MM.1S (cell line): ENCODE results near the gene RIPOR3.

ENCODE experiments used
- DNase-seq: peaks from one replicate; pipeline ENCODE4 v3.0.0-alpha.2; 2015
- H2AFZ ChIP-seq: fragments of 300-600 bp; sonication (generic); 2 replicates; pipeline ENCODE4 v1.6.0; 2016; ENCODE audit warnings: antibody characterized with exemption, low read length
- H3F3A ChIP-seq: fragments of 300-600 bp; sonication (generic); 2 replicates; pipeline ENCODE4 v1.6.1; 2016; ENCODE audit warnings: mild to moderate bottlenecking, antibody characterized with exemption, low read length, moderate library complexity, mixed read lengths; ENCODE audit not compliant: insufficient read depth
- H3K27ac ChIP-seq: fragments of 300-600 bp; sonication (generic); 2 replicates; pipeline ENCODE4 v1.5.1; 2016; ENCODE audit warnings: mild to moderate bottlenecking, low read length
- H3K27me3 ChIP-seq: fragments of 300-600 bp; sonication (generic); replicated peaks from 2 replicates; pipeline ENCODE4 v1.6.0; 2016; ENCODE audit warnings: low read length; ENCODE audit not compliant: insufficient read depth
- H3K36me3 ChIP-seq: fragments of 300-600 bp; sonication (generic); replicated peaks from 2 replicates; pipeline ENCODE4 v1.6.1; 2016; ENCODE audit warnings: mild to moderate bottlenecking, low read length, mixed read lengths; ENCODE audit not compliant: insufficient read depth
- H3K4me1 ChIP-seq: fragments of 300-600 bp; sonication (generic); 2 replicates; pipeline ENCODE4 v1.6.1; 2016; ENCODE audit warnings: low read length, mixed read lengths
- H3K4me2 ChIP-seq: fragments of 300-600 bp; sonication (generic); 2 replicates; pipeline ENCODE4 v1.6.0; 2016; ENCODE audit warnings: low read depth, low read length
- H3K4me3 ChIP-seq: fragments of 300-600 bp; sonication (generic); 2 replicates; pipeline ENCODE4 v1.5.1; 2016; ENCODE audit warnings: low read length, mixed read lengths
- H3K79me2 ChIP-seq: fragments of 300-600 bp; sonication (generic); 2 replicates; pipeline ENCODE4 v1.6.1; 2016; ENCODE audit warnings: mixed run types, low read length, mixed read lengths
- H3K9ac ChIP-seq: fragments of 300-600 bp; sonication (generic); 2 replicates; pipeline ENCODE4 v1.6.1; 2016; ENCODE audit warnings: low read length, mixed read lengths
- H3K9me2 ChIP-seq: fragments of 300-600 bp; sonication (generic); replicated peaks from 2 replicates; pipeline ENCODE4 v1.6.1; 2016; ENCODE audit warnings: mild to moderate bottlenecking, low read length, mixed read lengths; ENCODE audit not compliant: insufficient read depth
- H3K9me3 ChIP-seq: fragments of 300-600 bp; sonication (generic); replicated peaks from 2 replicates; pipeline ENCODE4 v1.6.1; 2016; ENCODE audit warnings: mild to moderate bottlenecking, low read length, mixed read lengths; ENCODE audit not compliant: insufficient read depth
- H4K20me1 ChIP-seq: fragments of 300-600 bp; sonication (generic); 2 replicates; pipeline ENCODE4 v1.6.1; 2016; ENCODE audit warnings: mild to moderate bottlenecking, low read length, moderate library complexity, mixed read lengths; ENCODE audit not compliant: insufficient read depth
- EZH2 ChIP-seq: fragments of 300-600 bp; sonication (generic); optimal IDR thresholded peaks from 2 replicates; pipeline ENCODE3; 2017; ENCODE audit warnings: low read depth, mild to moderate bottlenecking, antibody characterized with exemption, low read length, mixed read lengths
- EZH2phosphoT487 ChIP-seq: fragments of 300-600 bp; sonication (generic); IDR thresholded peaks from 2 replicates; pipeline ENCODE4 v1.6.1; 2018; ENCODE audit warnings: antibody characterized with exemption, low read length
- TF ChIP-seq, protein P1 (sequence below): fragments of 300-600 bp; sonication (generic); IDR thresholded peaks from 2 replicates; pipeline ENCODE4 v1.5.1; 2016; ENCODE audit warnings: antibody characterized with exemption, low read length, mixed read lengths

The RIPOR3 gene

DNA sequence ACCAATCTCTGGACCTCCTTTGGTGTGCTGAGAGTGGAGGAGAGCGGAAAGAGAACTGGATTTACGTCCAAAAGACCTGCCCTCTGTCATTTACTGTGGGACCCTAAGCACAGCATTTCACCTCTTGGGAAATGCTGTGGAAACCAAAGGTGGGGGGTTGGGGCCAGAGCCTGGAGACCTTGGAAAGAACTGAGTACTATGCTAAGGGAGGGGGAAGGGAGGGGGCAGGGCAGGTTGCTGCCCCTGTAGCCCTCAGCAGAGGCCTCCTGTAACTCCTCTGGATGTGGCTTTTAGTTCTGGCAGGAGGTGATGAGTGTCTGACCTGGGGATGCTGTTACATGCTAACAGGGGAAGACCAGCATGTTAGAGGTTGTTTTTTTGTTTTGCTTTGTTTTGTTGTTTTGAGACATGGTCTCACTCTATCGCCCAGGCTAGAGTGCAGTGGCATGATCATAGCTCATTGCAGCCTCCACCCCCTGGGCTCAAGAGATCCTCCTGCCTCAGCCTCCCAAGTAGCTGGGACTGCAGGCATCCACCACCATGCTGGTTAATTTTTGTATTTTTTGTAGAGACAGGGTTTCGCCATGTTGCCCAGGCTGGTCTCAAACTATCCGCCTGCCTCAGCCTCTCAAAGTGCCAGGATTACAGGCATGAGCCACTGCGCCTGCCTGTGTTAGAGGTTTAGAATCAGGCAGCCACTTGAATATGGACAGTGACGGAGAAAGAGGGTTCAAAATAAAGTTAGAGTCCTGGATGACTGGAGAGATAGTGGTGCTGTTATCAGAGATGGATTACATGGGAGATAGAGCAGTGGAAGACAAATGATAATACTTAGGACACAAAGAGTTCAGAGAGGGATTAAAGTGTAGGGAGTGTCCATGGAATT is 21.7 kb upstream of the RIPOR3 start:
- H3K4me3 ChIP-seq = no peak overlapping the region
- no peaks in the 10 kb centered on the region for H3K4me1 ChIP-seq
- no peaks in the 10 kb centered on the region for H3F3A ChIP-seq
- no peaks in the 10 kb centered on the region for H3K79me2 ChIP-seq
- no peak for DNase-seq
- H3K27ac ChIP-seq = no peak overlapping the region
- H3K36me3 ChIP-seq = no peaks in the 10 kb centered on the region
- TF ChIP-seq EZH2 (no peak), EZH2phosphoT487 (no peak)
- TF ChIP-seq, protein P1, sequence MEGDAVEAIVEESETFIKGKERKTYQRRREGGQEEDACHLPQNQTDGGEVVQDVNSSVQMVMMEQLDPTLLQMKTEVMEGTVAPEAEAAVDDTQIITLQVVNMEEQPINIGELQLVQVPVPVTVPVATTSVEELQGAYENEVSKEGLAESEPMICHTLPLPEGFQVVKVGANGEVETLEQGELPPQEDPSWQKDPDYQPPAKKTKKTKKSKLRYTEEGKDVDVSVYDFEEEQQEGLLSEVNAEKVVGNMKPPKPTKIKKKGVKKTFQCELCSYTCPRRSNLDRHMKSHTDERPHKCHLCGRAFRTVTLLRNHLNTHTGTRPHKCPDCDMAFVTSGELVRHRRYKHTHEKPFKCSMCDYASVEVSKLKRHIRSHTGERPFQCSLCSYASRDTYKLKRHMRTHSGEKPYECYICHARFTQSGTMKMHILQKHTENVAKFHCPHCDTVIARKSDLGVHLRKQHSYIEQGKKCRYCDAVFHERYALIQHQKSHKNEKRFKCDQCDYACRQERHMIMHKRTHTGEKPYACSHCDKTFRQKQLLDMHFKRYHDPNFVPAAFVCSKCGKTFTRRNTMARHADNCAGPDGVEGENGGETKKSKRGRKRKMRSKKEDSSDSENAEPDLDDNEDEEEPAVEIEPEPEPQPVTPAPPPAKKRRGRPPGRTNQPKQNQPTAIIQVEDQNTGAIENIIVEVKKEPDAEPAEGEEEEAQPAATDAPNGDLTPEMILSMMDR = no peak
- H3K4me2 ChIP-seq = no peak overlapping the region
- no peaks in the 10 kb centered on the region for H3K9me3 ChIP-seq
- H3K27me3 ChIP-seq = no peaks in the 10 kb centered on the region
- H3K9ac ChIP-seq = no peak overlapping the region
- H3K9me2 ChIP-seq = no peaks in the 10 kb centered on the region
- no peak overlapping the region for H2AFZ ChIP-seq
- no peaks in the 10 kb centered on the region for H4K20me1 ChIP-seq

DNA sequence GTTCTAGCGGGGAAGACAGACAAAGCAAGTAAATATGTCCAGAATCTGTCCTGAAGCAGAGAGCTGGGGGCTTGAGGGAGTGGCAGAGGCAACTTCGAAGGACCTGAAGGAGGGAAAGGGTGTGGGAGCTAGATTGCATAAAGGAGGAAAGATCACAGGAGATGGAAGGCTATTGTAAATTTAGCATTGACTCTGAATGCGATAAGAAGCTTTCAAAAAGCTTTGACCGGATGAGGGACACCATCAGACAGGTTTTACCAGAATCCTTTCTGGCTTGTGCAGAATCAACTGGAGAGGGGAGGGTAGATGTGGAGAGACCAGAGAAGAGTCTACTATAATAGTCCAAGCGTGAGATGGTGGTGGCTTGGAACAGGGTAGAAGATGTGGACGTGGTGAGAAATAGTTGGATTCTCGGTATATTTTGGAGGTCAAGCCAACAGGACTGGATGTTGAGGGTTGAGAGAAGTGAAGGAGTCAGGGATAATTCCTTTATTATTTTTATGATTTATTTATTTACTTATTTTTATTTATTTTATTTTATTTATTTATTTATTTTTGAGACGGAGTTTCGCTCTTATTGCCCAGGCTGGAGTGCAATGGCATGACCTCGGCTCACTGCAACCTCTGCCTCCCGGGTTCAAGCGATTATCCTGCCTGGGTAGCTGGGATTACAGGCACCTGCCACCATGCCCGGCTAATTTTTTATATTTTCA is 19.9 kb upstream of the RIPOR3 start:
- no peak overlapping the region for H3K4me3 ChIP-seq
- no peak overlapping the region for H3K27ac ChIP-seq
- no peak for DNase-seq
- no peaks in the 10 kb centered on the region for H3K36me3 ChIP-seq
- H3K4me1 ChIP-seq = no peaks in the 10 kb centered on the region
- TF ChIP-seq EZH2 = no peak
- TF ChIP-seq, protein P1 = no peak
- no peak for TF ChIP-seq EZH2phosphoT487
- H3K9me2 ChIP-seq = no peaks in the 10 kb centered on the region
- H3K4me2 ChIP-seq = no peak overlapping the region
- no peaks in the 10 kb centered on the region for H3K79me2 ChIP-seq
- H3F3A ChIP-seq = no peaks in the 10 kb centered on the region
- H3K9me3 ChIP-seq = no peaks in the 10 kb centered on the region
- H3K9ac ChIP-seq = no peak overlapping the region
- no peaks in the 10 kb centered on the region for H4K20me1 ChIP-seq
- no peak overlapping the region for H2AFZ ChIP-seq
- no peaks in the 10 kb centered on the region for H3K27me3 ChIP-seq

DNA sequence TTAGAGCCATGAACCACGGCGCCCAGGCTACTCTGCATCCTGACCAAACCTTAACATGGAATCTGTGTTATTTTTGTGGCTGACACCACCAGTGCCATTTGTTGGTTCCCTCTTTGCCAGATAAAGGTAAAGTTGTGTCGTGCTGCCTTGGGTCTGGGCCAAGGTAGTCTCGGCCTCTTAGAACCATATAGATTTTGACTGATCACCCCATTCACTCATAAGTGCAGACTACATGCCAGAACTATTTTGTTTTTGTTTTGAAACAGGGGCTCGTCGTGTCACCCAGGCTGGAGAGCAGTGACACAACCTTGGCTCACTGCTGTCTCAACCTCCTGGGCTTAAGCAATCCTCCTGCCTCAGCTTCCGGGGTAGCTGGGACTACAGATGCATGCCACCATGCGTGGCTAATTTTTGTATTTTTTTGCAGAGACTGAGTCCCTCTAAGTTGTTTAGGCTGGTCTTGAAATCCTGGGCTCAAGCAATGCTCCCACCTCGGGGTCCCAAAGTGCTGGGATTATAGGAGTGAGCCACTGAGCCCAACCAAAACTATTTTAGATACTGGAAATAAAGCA is 19.2 kb upstream of the RIPOR3 start:
- no peaks in the 10 kb centered on the region for H4K20me1 ChIP-seq
- no peaks in the 10 kb centered on the region for H3K79me2 ChIP-seq
- no peaks in the 10 kb centered on the region for H3K36me3 ChIP-seq
- no peaks in the 10 kb centered on the region for H3F3A ChIP-seq
- no peak overlapping the region for H3K4me3 ChIP-seq
- DNase-seq = no peak
- H3K9me3 ChIP-seq = no peaks in the 10 kb centered on the region
- H3K9me2 ChIP-seq = no peaks in the 10 kb centered on the region
- H3K27ac ChIP-seq = no peak overlapping the region
- H3K9ac ChIP-seq = no peak overlapping the region
- H2AFZ ChIP-seq = no peak overlapping the region
- H3K27me3 ChIP-seq = no peaks in the 10 kb centered on the region
- TF ChIP-seq EZH2phosphoT487 (no peak), EZH2 (no peak)
- TF ChIP-seq, protein P1 = no peak
- no peak overlapping the region for H3K4me2 ChIP-seq
- H3K4me1 ChIP-seq = no peaks in the 10 kb centered on the region
